Caki2 (cell line): Measurements from ENCODE around the gene PROX1. TPM values are rescaled to one million over a fixed set of nuclear protein-coding genes. Genes with fewer than 3 reads are reported as not detected.

Experiments used
- DNase-seq: peaks from one replicate; pipeline ENCODE4 v3.0.0-alpha.2; 2015; ENCODE audit warnings: low read depth
- in situ Hi-C: cut with HindIII; loops from 2 replicates; pipeline ENCODE4 v1.10.0; 2016; ENCODE audit warnings: low sequenced_read_pairs, low pct_unique_long_range_greater_than_20kb, mixed read lengths
- total RNA-seq: library from RNA; depleted of rRNA; stranded (reverse); fragments of >200 nt; shearing (Covaris generic); gene quantifications from 2 replicates; pipeline ENCODE4 v1.2.3, GENCODE V29; 2014; ENCODE audit warnings: low replicate concordance

PROX1 gene
- total RNA-seq, 1 experiment from 2014 or later, result not detected

- no peak for DNase-seq
- in situ Hi-C loops, result no loop called here
These were observed 7.1 kb downstream of the PROX1 start for GRCh38 chr1:213994888-213995287.

GRCh38 chr1:213995603-213996002 is 7.8 kb downstream of the PROX1 start:
- no peak for DNase-seq
- in situ Hi-C loops, result no loop called here

GRCh38 chr1:213996320-213997037 is 8.7 kb downstream of the PROX1 start:
- DNase-seq, result no peak
- in situ Hi-C loops, result no loop called here

GRCh38 chr1:213997038-213997771 is 9.4 kb downstream of the PROX1 start:
- in situ Hi-C loops, result no loop called here
- no peak for DNase-seq

GRCh38 chr1:213997772-213998107 is 10.0 kb downstream of the PROX1 start:
- in situ Hi-C loops, result no loop called here
- no peak for DNase-seq

- no peak for DNase-seq
- in situ Hi-C loops, result no loop called here
These were observed 11.0 kb downstream of the PROX1 start for GRCh38 chr1:213998785-213999184.

- no peak for DNase-seq
- in situ Hi-C loops, result no loop called here
These were observed 12.0 kb downstream of the PROX1 start for GRCh38 chr1:213999732-214000131.

- in situ Hi-C loops, result no loop called here
These were observed 14.3 kb downstream of the PROX1 start for GRCh38 chr1:214002060-214002459.

GRCh38 chr1:214002472-214002871 is 14.7 kb downstream of the PROX1 start:
- no peak for DNase-seq
- in situ Hi-C loops, result no loop called here

More at GRCh38 chr1:214002060-214002459, 14.3 kb downstream of the PROX1 start:
- no peak for DNase-seq

- DNase-seq, result no peak
- in situ Hi-C loops, result no loop called here
These were observed 15.5 kb downstream of the PROX1 start for GRCh38 chr1:214003233-214003632.

- in situ Hi-C loops, result no loop called here
- no peak for DNase-seq
These were observed 16.2 kb downstream of the PROX1 start for GRCh38 chr1:214004014-214004413.

- no peak for DNase-seq
- in situ Hi-C loops, result no loop called here
These were observed 17.0 kb downstream of the PROX1 start for GRCh38 chr1:214004795-214005194.

- in situ Hi-C loops, result no loop called here
- DNase-seq, result no peak
These were observed 17.9 kb downstream of the PROX1 start for GRCh38 chr1:214005708-214006107.

GRCh38 chr1:214006845-214007244 is 19.1 kb downstream of the PROX1 start:
- no peak for DNase-seq
- in situ Hi-C loops, result no loop called here

- DNase-seq, result no peak
- in situ Hi-C loops, result no loop called here
These were observed 20.6 kb downstream of the PROX1 start for GRCh38 chr1:214008347-214008746.

- in situ Hi-C loops, result no loop called here
- no peak for DNase-seq
These were observed 21.1 kb downstream of the PROX1 start for GRCh38 chr1:214008791-214009422.

- in situ Hi-C loops, result no loop called here
- DNase-seq, result no peak
These were observed 21.8 kb downstream of the PROX1 start for GRCh38 chr1:214009423-214010196.

GRCh38 chr1:214010197-214010573 is 22.4 kb downstream of the PROX1 start:
- in situ Hi-C loops, result no loop called here
- no peak for DNase-seq

- in situ Hi-C loops, result no loop called here
- DNase-seq, result no peak
These were observed 22.9 kb downstream of the PROX1 start for GRCh38 chr1:214010717-214011116.
